WTC11 (cell line): Measurements from ENCODE around the gene MXRA8. TPM values are rescaled to one million over a fixed set of nuclear protein-coding genes. Genes with fewer than 3 reads are reported as not detected.

Experiments
- ATAC-seq: fragments of 200-7000 bp; cut with Tn5 transposase; 2 replicates; pipeline ENCODE4 v1.10.0; 2021; ENCODE audit warnings: mild to moderate bottlenecking, moderate library complexity
- CTCF ChIA-PET: fragments of 300-600 bp; sonication (Branson Sonifier 250); formaldehyde crosslinking; loops from one replicate; lab custom pipeline; 2021; ENCODE audit warnings: antibody characterized with exemption; lab: Charles Lee
- POLR2A ChIA-PET: fragments of 350-600 bp; sonication (Branson Sonifier 250); formaldehyde crosslinking; loops from one replicate; lab custom pipeline; 2021; ENCODE audit warnings: antibody characterized with exemption; lab: Charles Lee
- DNase-seq: peaks from one replicate; pipeline ENCODE4 v3.0.0; 2021; ENCODE audit warnings: low spot score
- H3K27ac Mint-ChIP-seq: 2 replicates; pipeline ENCODE4 v1.8.0; 2021; ENCODE audit warnings: mixed read lengths
- H3K27me3 Mint-ChIP-seq: 2 replicates; pipeline ENCODE4 v1.8.0; 2021; ENCODE audit warnings: low read depth, mild to moderate bottlenecking, moderate library complexity, mixed read lengths
- H3K36me3 Mint-ChIP-seq: 2 replicates; pipeline ENCODE4 v1.8.0; 2021; ENCODE audit warnings: mixed read lengths
- H3K4me1 Mint-ChIP-seq: 2 replicates; pipeline ENCODE4 v1.8.0; 2022; ENCODE audit warnings: mixed read lengths
- H3K4me3 Mint-ChIP-seq: 2 replicates; pipeline ENCODE4 v1.8.0; 2021; ENCODE audit warnings: mild to moderate bottlenecking, moderate library complexity, mixed read lengths
- H3K9me3 Mint-ChIP-seq: 2 replicates; pipeline ENCODE4 v1.8.0; 2021; ENCODE audit warnings: mixed read lengths
- ATF1 ChIP-seq: sonication (generic); formaldehyde crosslinking; IDR thresholded peaks from 2 replicates; pipeline ENCODE4 v1.8.1; 2023; ENCODE audit warnings: mild to moderate bottlenecking, moderate library complexity, missing genetic modification reagents
- CBFB ChIP-seq: sonication (generic); formaldehyde crosslinking; IDR thresholded peaks from 2 replicates; pipeline ENCODE4 v1.8.1; 2022; ENCODE audit warnings: mild to moderate bottlenecking, low read depth, missing genetic modification reagents
- ERG ChIP-seq: fragments of 250-450 bp; sonication (Bioruptor Pico); IDR thresholded peaks from 2 replicates; pipeline ENCODE4 v1.8.0; 2021; ENCODE audit warnings: mild to moderate bottlenecking
- ESRRA ChIP-seq: sonication (generic); formaldehyde crosslinking; IDR thresholded peaks from 2 replicates; pipeline ENCODE4 v1.8.1; 2022; ENCODE audit warnings: mild to moderate bottlenecking, missing genetic modification reagents, borderline replicate concordance
- FOXP1 ChIP-seq: sonication (generic); formaldehyde crosslinking; IDR thresholded peaks from 2 replicates; pipeline ENCODE4 v1.8.0; 2022; ENCODE audit warnings: missing genetic modification reagents, mild to moderate bottlenecking, moderate library complexity, borderline replicate concordance
- FOXP4 ChIP-seq: sonication (generic); formaldehyde crosslinking; IDR thresholded peaks from 2 replicates; pipeline ENCODE4 v1.8.0; 2022; ENCODE audit warnings: mild to moderate bottlenecking, missing genetic modification reagents
- KAT7 ChIP-seq: sonication (generic); formaldehyde crosslinking; IDR thresholded peaks from 2 replicates; pipeline ENCODE4 v1.8.1; 2023; ENCODE audit warnings: missing genetic modification reagents, mild to moderate bottlenecking, borderline replicate concordance
- MLX ChIP-seq: sonication (generic); formaldehyde crosslinking; IDR thresholded peaks from 2 replicates; pipeline ENCODE4 v1.8.1; 2023; ENCODE audit warnings: mild to moderate bottlenecking, missing genetic modification reagents, moderate library complexity
- MYBL2 ChIP-seq: sonication (generic); formaldehyde crosslinking; IDR thresholded peaks from 2 replicates; pipeline ENCODE4 v1.8.1; 2023; ENCODE audit warnings: mild to moderate bottlenecking, moderate library complexity, missing genetic modification reagents
- NR1H2 ChIP-seq: sonication (generic); formaldehyde crosslinking; IDR thresholded peaks from 2 replicates; pipeline ENCODE4 v1.9.0; 2021; ENCODE audit warnings: mild to moderate bottlenecking, moderate library complexity, missing genetic modification reagents
- TEAD1 ChIP-seq: sonication (generic); formaldehyde crosslinking; IDR thresholded peaks from 2 replicates; pipeline ENCODE4 v1.8.0; 2022; ENCODE audit warnings: mild to moderate bottlenecking, missing genetic modification reagents
- ZNF423 ChIP-seq: fragments of 250-450 bp; sonication (Bioruptor Pico); IDR thresholded peaks from 2 replicates; pipeline ENCODE4 v2.1.2; 2022; ENCODE audit warnings: mild to moderate bottlenecking, moderate library complexity
- ZNF512 ChIP-seq: sonication (generic); formaldehyde crosslinking; IDR thresholded peaks from 2 replicates; pipeline ENCODE4 v1.8.1; 2022; ENCODE audit warnings: missing genetic modification reagents, borderline replicate concordance
- ZSCAN18 ChIP-seq: fragments of 250-450 bp; sonication (Bioruptor Pico); IDR thresholded peaks from 2 replicates; pipeline ENCODE4 v2.1.2; 2022; ENCODE audit warnings: mild to moderate bottlenecking, moderate library complexity
- total RNA-seq: library from RNA; stranded (reverse); gene quantifications from 3 replicates; pipeline ENCODE4 v1.2.3, GENCODE V29; 2021

The MXRA8 gene
- total RNA-seq, 1 experiment from 2014 or later, result 6.7 TPM

- TF ChIP-seq FOXP4 (CRISPR knock-in tag) (peak; percentile 100), MLX (CRISPR knock-in tag) (peak; percentile 99), KAT7 (CRISPR knock-in tag) (peak; percentile 100), ZNF423 (peak; percentile 48; the same call in 1 of the 2 replicates), ZNF512 (peak; percentile 97), NR1H2 (peak; percentile 100), ZSCAN18 (CRISPR knock-in tag) (peak; percentile 97)
These were observed 23.5 kb downstream of the MXRA8 start (continued) for GRCh38 chr1:1334835-1335234.

- Mint-ChIP-seq H3K9me3 (peaks cover 4% of the 10 kb centered on the region), H3K4me3 (no peak overlapping the region), H3K36me3 (no peaks in the 10 kb centered on the region)
- CTCF ChIA-PET, result interaction anchor here (0.7 kb wide), 1 partner anchor 33 kb away, joined by 4 read pairs; no protein-coding TSS in a partner anchor
- ATAC-seq, result no peak
- TF ChIP-seq TEAD1 (CRISPR knock-in tag) (no peak), ATF1 (no peak), CBFB (CRISPR knock-in tag) (no peak), ESRRA (CRISPR knock-in tag) (no peak)
- TF ChIP-seq, all 79 proteins: peak for 0
- POLR2A ChIA-PET, result no interaction called here
- H3K27me3 Mint-ChIP-seq, result no peaks in the 10 kb centered on the region
- H3K4me1 Mint-ChIP-seq, result no peaks in the 10 kb centered on the region
- no peak overlapping the region for H3K27ac Mint-ChIP-seq
- no peak for DNase-seq
These were observed 24.7 kb downstream of the MXRA8 start for GRCh38 chr1:1333551-1334241.

GRCh38 chr1:1332774-1333480, 25.4 kb downstream of the MXRA8 start:
- TF ChIP-seq FOXP1 (0 out of 2 replicates have a peak, but pooled peaks have one; percentile 13), ERG (CRISPR knock-in tag) (no peak), MYBL2 (CRISPR knock-in tag) (0 out of 2 replicates have a peak, but pooled peaks have one; percentile 10)
- TF ChIP-seq, all 79 proteins: peak for 2
- Mint-ChIP-seq H3K4me1 (no peaks in the 10 kb centered on the region), H3K27me3 (no peaks in the 10 kb centered on the region), H3K4me3 (no peak overlapping the region), H3K36me3 (no peaks in the 10 kb centered on the region), H3K27ac (no peak overlapping the region), H3K9me3 (peaks cover 4% of the 10 kb centered on the region)
- CTCF ChIA-PET, result interaction anchor here (0.7 kb wide), 1 partner anchor 33 kb away, joined by 4 read pairs; no protein-coding TSS in a partner anchor
- DNase-seq, result no peak
- ATAC-seq, result no peak
- POLR2A ChIA-PET, result interaction anchor here (2.0 kb wide), 1 partner anchor 17 kb away, joined by 5 read pairs; no protein-coding TSS in a partner anchor
